K562 (cell line): ENCODE data around the gene SCGB1D1. TPM values are rescaled to one million over a fixed set of nuclear protein-coding genes. Genes with fewer than 3 reads are reported as not detected.

ENCODE experiments used
- CTBP1 ChIP-seq: fragments of 450-650 bp; IDR thresholded peaks from 2 replicates; pipeline ENCODE4 v1.6.1; 2016; ENCODE audit warnings: borderline replicate concordance
- DEAF1 ChIP-seq: fragments of 450-650 bp; formaldehyde crosslinking; IDR thresholded peaks from 2 replicates; pipeline ENCODE4 v1.4.0; 2020; ENCODE audit warnings: mild to moderate bottlenecking, moderate library complexity
- E2F4 ChIP-seq: sonication (generic); formaldehyde crosslinking; IDR thresholded peaks from 2 replicates; pipeline ENCODE4 v1.8.0; 2022; ENCODE audit warnings: mild to moderate bottlenecking, low read depth, missing genetic modification reagents
- FOXJ3 ChIP-seq: sonication (generic); formaldehyde crosslinking; IDR thresholded peaks from 2 replicates; pipeline ENCODE4 v1.4.0; 2020; ENCODE audit warnings: mild to moderate bottlenecking, missing genetic modification reagents
- HEY1 ChIP-seq: fragments of 250-450 bp; sonication (Bioruptor Pico); IDR thresholded peaks from 2 replicates; pipeline ENCODE4 v1.5.0; 2020; ENCODE audit warnings: mild to moderate bottlenecking, moderate library complexity, borderline replicate concordance
- IRF1 ChIP-seq: sonication (generic); formaldehyde crosslinking; IDR thresholded peaks from 2 replicates; pipeline ENCODE4 v1.8.0; 2022; ENCODE audit warnings: missing genetic modification reagents, mild to moderate bottlenecking, borderline replicate concordance
- MTA1 ChIP-seq: fragments of 450-650 bp; IDR thresholded peaks from 2 replicates; pipeline ENCODE4 v1.6.1; 2017; ENCODE audit warnings: borderline replicate concordance
- MTA2 ChIP-seq: fragments of 450-650 bp; IDR thresholded peaks from 2 replicates; pipeline ENCODE4 v1.6.1; 2016; ENCODE audit warnings: low read depth
- MTF1 ChIP-seq: fragments of 250-450 bp; sonication (Bioruptor Pico); IDR thresholded peaks from 2 replicates; pipeline ENCODE4 v1.9.0; 2021; ENCODE audit warnings: moderate library complexity, mild to moderate bottlenecking, inconsistent platforms, borderline replicate concordance
- PHB2 ChIP-seq: fragments of 450-650 bp; IDR thresholded peaks from 2 replicates; pipeline ENCODE4 v1.6.1; 2017; ENCODE audit warnings: low read depth
- PHTF2 ChIP-seq: fragments of 250-450 bp; sonication (Bioruptor Pico); IDR thresholded peaks from 2 replicates; pipeline ENCODE4 v1.5.0; 2021; ENCODE audit warnings: mild to moderate bottlenecking
- RBFOX2 ChIP-seq: fragments of 200-400 bp; formaldehyde crosslinking; IDR thresholded peaks from 2 replicates; pipeline ENCODE4 v1.6.1; 2017; ENCODE audit warnings: low read depth, mild to moderate bottlenecking, low read length, moderate library complexity
- SRSF7 ChIP-seq: fragments of 200-400 bp; formaldehyde crosslinking; optimal IDR thresholded peaks from 2 replicates; pipeline ENCODE3; 2017; ENCODE audit warnings: mild to moderate bottlenecking, low read depth, low read length
- TAF7 ChIP-seq: fragments of 450-650 bp; IDR thresholded peaks from 2 replicates; pipeline ENCODE4 v1.6.1; 2016; ENCODE audit warnings: missing genetic modification characterization, missing compliant biosample characterization
- YY1 ChIP-seq, 3 experiments: IDR thresholded peaks; 2 replicates each; pipeline ENCODE4 v1.6.1; 2011; ENCODE audit warnings: low read length in 2 of 3, mild to moderate bottlenecking in 2 of 3, moderate library complexity in 2 of 3, borderline replicate concordance in 1 of 3, control low read depth in 1 of 3, low read depth in 1 of 3; ENCODE audit not compliant: insufficient read depth in 3 of 3, insufficient replicate concordance in 2 of 3, control insufficient read depth in 1 of 3, insufficient read length in 1 of 3; ENCODE audit errors: extremely low read depth in 1 of 3
- ZNF354B ChIP-seq: fragments of 250-450 bp; sonication (Bioruptor Pico); IDR thresholded peaks from 2 replicates; pipeline ENCODE4 v1.4.0; 2020
- ZNF507 ChIP-seq: conservative IDR thresholded peaks from 2 replicates; pipeline ENCODE4 v1.6.1; 2017; ENCODE audit warnings: missing genetic modification characterization, missing compliant biosample characterization
- polyA plus RNA-seq, 8 experiments: library from polyadenylated mRNA; depleted of rRNA in 4 of 8; stranded (reverse) in 5 of 8; unstranded in 3 of 8; fragments of >200 nt; fragmentation: Nextera tagmentation in 2 of 8; fragmentation: Illumina TruSeq in 1 of 8; extraction: Ambion mirVana in 2 of 8; extraction: Trizol in 1 of 8; gene quantifications; 2 replicates each; pipeline versions ENCODE4 v1.2.1 to v1.2.3, GENCODE V29; 2011 to 2014; ENCODE audit warnings: inconsistent platforms in 1 of 8, missing spikeins in 1 of 8
- total RNA-seq, 7 experiments: library from RNA; depleted of rRNA in 6 of 7; stranded (reverse); fragments of >200 nt in 6 of 7; fragmentation: Illumina TruSeq in 2 of 7; extraction: Trizol in 2 of 7; gene quantifications; 2 replicates each; pipeline versions ENCODE4 v1.2.1 to v1.2.3, GENCODE V29; 2011 to 2021; ENCODE audit warnings: low replicate concordance in 1 of 7
- TF ChIP-seq, protein P1 (sequence below): IDR thresholded peaks from 2 replicates; pipeline ENCODE4 v1.6.1; 2011; ENCODE audit not compliant: insufficient read length; ENCODE audit errors: extremely low read depth
- TF ChIP-seq, protein P2 (sequence below): fragments of 450-650 bp; formaldehyde crosslinking; IDR thresholded peaks from 2 replicates; pipeline ENCODE4 v1.4.0; 2020; ENCODE audit warnings: mild to moderate bottlenecking, moderate library complexity
- TF ChIP-seq, protein P3 (sequence below), 3 experiments: IDR thresholded peaks in 2 of 3; conservative IDR thresholded peaks in 1 of 3; 2 replicates each; pipeline ENCODE4 v1.5.1; 2011 to 2012; ENCODE audit warnings: low read length in 3 of 3, mild to moderate bottlenecking in 3 of 3, control low read depth in 2 of 3, improper control_type of control experiment in 1 of 3, inconsistent platforms in 1 of 3, low read depth in 1 of 3, mixed read lengths in 1 of 3, moderate library complexity in 1 of 3; ENCODE audit not compliant: insufficient read depth in 2 of 3

The SCGB1D1 gene
- total and polyA plus RNA-seq, 9 of the 15 experiments (the other 6 are each of a cell fraction or from before 2014, with no cell fraction given): not detected

GRCh38 chr11:62217191-62217748 is 27.3 kb downstream of the SCGB1D1 start (continued):
- TF ChIP-seq, protein P1, sequence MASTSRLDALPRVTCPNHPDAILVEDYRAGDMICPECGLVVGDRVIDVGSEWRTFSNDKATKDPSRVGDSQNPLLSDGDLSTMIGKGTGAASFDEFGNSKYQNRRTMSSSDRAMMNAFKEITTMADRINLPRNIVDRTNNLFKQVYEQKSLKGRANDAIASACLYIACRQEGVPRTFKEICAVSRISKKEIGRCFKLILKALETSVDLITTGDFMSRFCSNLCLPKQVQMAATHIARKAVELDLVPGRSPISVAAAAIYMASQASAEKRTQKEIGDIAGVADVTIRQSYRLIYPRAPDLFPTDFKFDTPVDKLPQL: no peak
- TF ChIP-seq PHB2 (no peak), ZNF507 (peak; percentile 99), TAF7 (tag) (no peak), HEY1 (no peak), CTBP1 (no peak), MTA2 (no peak), PHTF2 (CRISPR knock-in tag) (no peak), RBFOX2 (no peak), IRF1 (CRISPR knock-in tag) (no peak), YY1 (IDR thresholded peaks at IDR 0.05; ENCODE audit: borderline replicate concordance in 1 of 3, control insufficient read depth in 1 of 3, extremely low read depth in 1 of 3, insufficient read depth in 3 of 3, insufficient read length in 1 of 3, insufficient replicate concordance in 2 of 3, low read depth in 1 of 3, low read length in 2 of 3) (no peak), MTF1 (CRISPR knock-in tag) (no peak), E2F4 (CRISPR knock-in tag) (no peak), SRSF7 (no peak), DEAF1 (0 out of 2 replicates have a peak, but pooled peaks have one; percentile 51), MTA1 (no peak), ZNF354B (peak; percentile 95), FOXJ3 (CRISPR knock-in tag) (no peak)
- TF ChIP-seq, protein P2, sequence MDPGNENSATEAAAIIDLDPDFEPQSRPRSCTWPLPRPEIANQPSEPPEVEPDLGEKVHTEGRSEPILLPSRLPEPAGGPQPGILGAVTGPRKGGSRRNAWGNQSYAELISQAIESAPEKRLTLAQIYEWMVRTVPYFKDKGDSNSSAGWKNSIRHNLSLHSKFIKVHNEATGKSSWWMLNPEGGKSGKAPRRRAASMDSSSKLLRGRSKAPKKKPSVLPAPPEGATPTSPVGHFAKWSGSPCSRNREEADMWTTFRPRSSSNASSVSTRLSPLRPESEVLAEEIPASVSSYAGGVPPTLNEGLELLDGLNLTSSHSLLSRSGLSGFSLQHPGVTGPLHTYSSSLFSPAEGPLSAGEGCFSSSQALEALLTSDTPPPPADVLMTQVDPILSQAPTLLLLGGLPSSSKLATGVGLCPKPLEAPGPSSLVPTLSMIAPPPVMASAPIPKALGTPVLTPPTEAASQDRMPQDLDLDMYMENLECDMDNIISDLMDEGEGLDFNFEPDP (CRISPR knock-in tag): no peak
- TF ChIP-seq, protein P3, sequence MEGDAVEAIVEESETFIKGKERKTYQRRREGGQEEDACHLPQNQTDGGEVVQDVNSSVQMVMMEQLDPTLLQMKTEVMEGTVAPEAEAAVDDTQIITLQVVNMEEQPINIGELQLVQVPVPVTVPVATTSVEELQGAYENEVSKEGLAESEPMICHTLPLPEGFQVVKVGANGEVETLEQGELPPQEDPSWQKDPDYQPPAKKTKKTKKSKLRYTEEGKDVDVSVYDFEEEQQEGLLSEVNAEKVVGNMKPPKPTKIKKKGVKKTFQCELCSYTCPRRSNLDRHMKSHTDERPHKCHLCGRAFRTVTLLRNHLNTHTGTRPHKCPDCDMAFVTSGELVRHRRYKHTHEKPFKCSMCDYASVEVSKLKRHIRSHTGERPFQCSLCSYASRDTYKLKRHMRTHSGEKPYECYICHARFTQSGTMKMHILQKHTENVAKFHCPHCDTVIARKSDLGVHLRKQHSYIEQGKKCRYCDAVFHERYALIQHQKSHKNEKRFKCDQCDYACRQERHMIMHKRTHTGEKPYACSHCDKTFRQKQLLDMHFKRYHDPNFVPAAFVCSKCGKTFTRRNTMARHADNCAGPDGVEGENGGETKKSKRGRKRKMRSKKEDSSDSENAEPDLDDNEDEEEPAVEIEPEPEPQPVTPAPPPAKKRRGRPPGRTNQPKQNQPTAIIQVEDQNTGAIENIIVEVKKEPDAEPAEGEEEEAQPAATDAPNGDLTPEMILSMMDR (IDR thresholded peaks at IDR 0.05 in 2 of 3, conservative IDR thresholded peaks at IDR 0.05 in 1 of 3; ENCODE audit: insufficient read depth in 2 of 3, low read depth in 1 of 3, low read length in 3 of 3): peak; percentile 55 to 75 (median 58); a peak in 5 of 6 replicates
